ENCODE data around the gene TNNT3. TPM values are rescaled to one million over a fixed set of nuclear protein-coding genes. Genes with fewer than 3 reads are reported as not detected.
A peak's percentile ranks its signal among the peaks of the same experiment; 100 is the strongest.

The TNNT3 gene
- total RNA-seq, 4 donors from 2014 or later = 4.4 to 8.6 (median 6.1) TPM

DNA sequence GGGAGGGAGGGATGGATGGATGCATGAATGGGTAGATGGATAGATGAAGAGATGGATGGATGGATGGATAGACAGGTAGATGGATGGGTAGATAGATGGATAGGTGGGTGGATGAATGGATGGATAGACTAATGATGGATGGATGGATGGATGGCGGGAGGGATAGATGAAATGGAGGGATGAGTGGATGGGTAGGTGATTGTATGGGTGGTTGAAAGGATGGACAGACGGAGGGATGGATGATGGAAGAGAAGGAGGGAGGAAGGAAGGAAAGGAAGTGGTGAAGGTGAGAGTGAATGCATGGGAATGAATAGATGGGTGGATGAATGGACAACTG lies 3.7 kb upstream of the TNNT3 start:
- WGBS, 2 donors = 95 to 98% methylated on average over 2 of the region's 2 CpGs
- H3K36me3 ChIP-seq = no peaks in the 10 kb centered on the region
- H3K9me3 ChIP-seq = no peaks in the 10 kb centered on the region
- DNase-seq (ENCODE audit: low spot score in 2 of 2) = no peak
- no peak overlapping the region for H3K27ac ChIP-seq
- TF ChIP-seq EP300 (IDR thresholded peaks at IDR 0.05) = no peak
- TF ChIP-seq, protein P1, sequence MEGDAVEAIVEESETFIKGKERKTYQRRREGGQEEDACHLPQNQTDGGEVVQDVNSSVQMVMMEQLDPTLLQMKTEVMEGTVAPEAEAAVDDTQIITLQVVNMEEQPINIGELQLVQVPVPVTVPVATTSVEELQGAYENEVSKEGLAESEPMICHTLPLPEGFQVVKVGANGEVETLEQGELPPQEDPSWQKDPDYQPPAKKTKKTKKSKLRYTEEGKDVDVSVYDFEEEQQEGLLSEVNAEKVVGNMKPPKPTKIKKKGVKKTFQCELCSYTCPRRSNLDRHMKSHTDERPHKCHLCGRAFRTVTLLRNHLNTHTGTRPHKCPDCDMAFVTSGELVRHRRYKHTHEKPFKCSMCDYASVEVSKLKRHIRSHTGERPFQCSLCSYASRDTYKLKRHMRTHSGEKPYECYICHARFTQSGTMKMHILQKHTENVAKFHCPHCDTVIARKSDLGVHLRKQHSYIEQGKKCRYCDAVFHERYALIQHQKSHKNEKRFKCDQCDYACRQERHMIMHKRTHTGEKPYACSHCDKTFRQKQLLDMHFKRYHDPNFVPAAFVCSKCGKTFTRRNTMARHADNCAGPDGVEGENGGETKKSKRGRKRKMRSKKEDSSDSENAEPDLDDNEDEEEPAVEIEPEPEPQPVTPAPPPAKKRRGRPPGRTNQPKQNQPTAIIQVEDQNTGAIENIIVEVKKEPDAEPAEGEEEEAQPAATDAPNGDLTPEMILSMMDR (IDR thresholded peaks at IDR 0.05) = no peak
- TF ChIP-seq POLR2A (IDR thresholded peaks at IDR 0.05) = no peak
- H3K27me3 ChIP-seq = no peaks in the 10 kb centered on the region
- H3K4me1 ChIP-seq = peaks cover 0 to 22% (median 5%) of the 10 kb centered on the region in 4 donors
- H3K4me3 ChIP-seq = no peak overlapping the region

DNA sequence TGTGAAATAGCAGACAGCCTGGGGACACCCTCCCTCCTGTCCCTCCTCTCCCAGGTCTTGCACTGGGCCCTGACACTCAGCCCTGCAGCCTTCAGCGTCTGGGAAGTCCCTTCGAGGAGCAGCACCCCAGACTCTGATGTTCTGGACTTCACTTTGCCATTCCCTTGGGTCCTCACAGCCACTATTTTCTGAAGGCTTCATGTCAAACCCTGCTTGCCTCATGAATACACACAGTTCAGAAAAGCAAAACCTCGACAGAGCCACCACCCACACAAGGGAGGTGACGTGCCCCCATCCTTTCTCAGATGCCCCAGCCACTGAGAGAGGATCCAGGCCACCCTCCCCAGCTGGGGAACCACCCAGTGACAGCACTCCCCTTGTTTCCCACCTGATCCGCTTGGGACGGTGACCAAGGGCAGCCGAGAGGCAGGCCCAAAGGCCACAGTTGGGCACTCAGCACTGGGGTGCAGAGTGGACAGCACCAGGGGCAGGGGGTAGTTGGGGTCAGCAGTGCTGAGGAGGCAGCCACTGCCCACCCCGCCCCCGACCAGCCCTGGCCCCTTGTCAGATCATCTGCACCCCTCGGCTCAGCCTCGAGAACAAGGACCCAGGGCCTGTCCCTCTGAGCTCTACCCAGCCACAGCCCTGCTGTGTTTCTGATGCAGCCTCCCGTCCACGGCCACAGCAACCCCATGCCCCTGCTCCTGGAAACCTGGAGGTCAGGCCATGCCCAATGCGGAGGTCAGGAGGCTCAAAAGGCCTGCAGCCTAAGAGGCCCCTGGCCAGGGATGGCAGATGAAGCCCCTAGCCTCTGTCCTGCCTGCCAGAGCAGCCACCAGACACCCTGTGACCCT lies 3.1 kb upstream of the TNNT3 start:
- H3K4me3 ChIP-seq = no peak overlapping the region
- no peak overlapping the region for H3K27ac ChIP-seq
- peak in 1 of 2 donors; percentile 10 for DNase-seq (ENCODE audit: low spot score in 2 of 2)
- TF ChIP-seq EP300 (IDR thresholded peaks at IDR 0.05) (no peak), POLR2A (IDR thresholded peaks at IDR 0.05) (no peak)
- TF ChIP-seq, protein P1 (IDR thresholded peaks at IDR 0.05) = no peak
- 52 to 69% methylated on average over 7 to 13 of the region's 14 CpGs for WGBS, 2 donors
- peaks cover 0 to 28% (median 5%) of the 10 kb centered on the region in 4 donors for H3K4me1 ChIP-seq
- H3K9me3 ChIP-seq = no peaks in the 10 kb centered on the region
- H3K36me3 ChIP-seq = no peaks in the 10 kb centered on the region
- no peaks in the 10 kb centered on the region for H3K27me3 ChIP-seq

DNA sequence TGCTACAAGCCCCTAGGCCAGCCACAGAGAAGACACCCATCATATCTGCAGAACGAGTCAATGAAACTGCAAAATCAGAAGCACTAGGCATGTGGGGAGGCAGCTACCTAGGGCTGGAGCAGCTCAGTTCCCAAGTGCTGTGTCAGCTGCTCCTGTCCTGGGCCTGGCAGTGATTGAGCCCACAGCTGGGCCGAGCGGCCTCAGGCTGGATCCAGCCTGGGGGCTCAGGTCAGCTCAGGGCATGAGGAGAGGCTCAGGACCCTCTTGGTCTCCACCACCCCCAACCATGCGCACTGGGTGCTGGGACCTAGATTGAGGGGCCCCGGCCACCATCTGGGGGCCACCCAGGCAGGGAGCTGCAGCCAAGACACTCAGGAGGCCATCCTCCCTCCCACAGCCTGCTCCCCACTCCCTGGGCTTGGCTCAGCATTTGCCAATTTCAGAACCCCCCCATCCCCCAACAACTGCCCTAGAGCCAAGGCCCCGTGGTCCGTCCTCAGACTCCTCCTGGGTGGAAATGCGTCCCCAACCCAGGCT lies 2.4 kb upstream of the TNNT3 start:
- H3K27me3 ChIP-seq = no peaks in the 10 kb centered on the region
- peaks cover 0 to 35% (median 5%) of the 10 kb centered on the region in 4 donors for H3K4me1 ChIP-seq
- DNase-seq (ENCODE audit: low spot score in 2 of 2) = peak in 1 of 2 donors; percentile 11
- H3K36me3 ChIP-seq = no peaks in the 10 kb centered on the region
- H3K9me3 ChIP-seq = no peaks in the 10 kb centered on the region
- H3K27ac ChIP-seq = peak overlapping the region in 1 of 4 donors; percentile 17
- 64 to 71% methylated on average over 8 of the region's 8 CpGs for WGBS, 2 donors
- TF ChIP-seq POLR2A (IDR thresholded peaks at IDR 0.05) (no peak), EP300 (IDR thresholded peaks at IDR 0.05) (no peak)
- TF ChIP-seq, protein P1 (IDR thresholded peaks at IDR 0.05) = no peak
- H3K4me3 ChIP-seq = no peak overlapping the region

DNA sequence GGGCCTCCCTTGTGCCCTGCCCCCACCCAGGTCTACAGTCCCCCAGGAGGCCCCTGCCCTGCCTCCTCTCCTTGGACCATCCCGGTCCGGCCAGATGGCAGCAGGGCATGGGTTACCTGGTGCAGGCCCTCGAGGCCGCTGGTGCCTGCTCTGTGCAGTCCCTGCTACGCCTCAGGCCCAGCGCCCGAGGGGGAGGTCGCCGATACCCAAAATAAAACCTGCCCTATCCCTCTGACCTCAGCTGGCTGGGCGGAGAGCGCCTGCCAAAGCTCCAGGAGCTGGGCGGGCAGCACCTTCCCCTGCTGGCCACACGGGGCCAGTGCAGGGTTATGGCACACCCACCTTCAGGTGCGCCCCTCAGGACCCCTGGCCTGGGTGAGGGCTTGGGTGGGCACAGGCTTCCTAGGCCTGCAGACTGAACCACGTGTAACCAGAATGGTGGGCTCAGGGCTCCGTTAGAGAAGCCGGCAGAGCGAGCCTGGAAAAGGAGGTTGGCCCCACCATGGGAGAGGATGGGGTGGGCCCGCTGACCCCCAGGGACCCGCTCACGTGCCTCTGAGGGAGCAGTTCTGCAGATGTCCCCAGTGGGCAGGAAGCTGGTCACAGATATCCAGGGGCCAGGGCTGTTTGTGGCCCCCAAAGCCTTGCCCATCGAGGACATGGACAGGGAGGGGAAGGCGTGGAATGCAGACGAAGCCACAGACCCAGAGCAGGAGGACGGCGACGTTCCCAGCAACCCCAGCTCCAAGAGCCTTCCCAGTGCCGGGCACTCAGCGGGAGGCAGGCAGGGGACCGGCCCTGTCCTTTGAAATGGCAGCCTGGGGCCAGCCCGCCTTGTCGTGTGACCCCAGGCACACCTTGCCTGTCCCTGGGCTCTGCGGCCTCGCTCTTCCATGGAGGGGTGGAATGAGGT lies 1.7 kb upstream of the TNNT3 start:
- WGBS, 2 donors = 70 to 71% methylated on average over 31 to 33 of the region's 34 CpGs
- H3K9me3 ChIP-seq = no peaks in the 10 kb centered on the region
- H3K27ac ChIP-seq = no peak overlapping the region
- H3K36me3 ChIP-seq = no peaks in the 10 kb centered on the region
- H3K27me3 ChIP-seq = no peaks in the 10 kb centered on the region
- TF ChIP-seq EP300 (IDR thresholded peaks at IDR 0.05) = no peak
- TF ChIP-seq, protein P1 (IDR thresholded peaks at IDR 0.05) = peak; percentile 28 to 66 (median 40)
- no peak overlapping the region for H3K4me3 ChIP-seq
- no peak for DNase-seq (ENCODE audit: low spot score in 2 of 2)
- H3K4me1 ChIP-seq = peaks cover 0 to 41% (median 5%) of the 10 kb centered on the region in 4 donors
